ENCODE data around the gene RPS15. TPM values are rescaled to one million over a fixed set of nuclear protein-coding genes. Genes with fewer than 3 reads are reported as not detected.

The RPS15 gene
- total and polyA plus RNA-seq, 2 of the 13 experiments (the other 11 are each of a cell fraction or from before 2014, with no cell fraction given): 695 to 1,411 TPM

DNA sequence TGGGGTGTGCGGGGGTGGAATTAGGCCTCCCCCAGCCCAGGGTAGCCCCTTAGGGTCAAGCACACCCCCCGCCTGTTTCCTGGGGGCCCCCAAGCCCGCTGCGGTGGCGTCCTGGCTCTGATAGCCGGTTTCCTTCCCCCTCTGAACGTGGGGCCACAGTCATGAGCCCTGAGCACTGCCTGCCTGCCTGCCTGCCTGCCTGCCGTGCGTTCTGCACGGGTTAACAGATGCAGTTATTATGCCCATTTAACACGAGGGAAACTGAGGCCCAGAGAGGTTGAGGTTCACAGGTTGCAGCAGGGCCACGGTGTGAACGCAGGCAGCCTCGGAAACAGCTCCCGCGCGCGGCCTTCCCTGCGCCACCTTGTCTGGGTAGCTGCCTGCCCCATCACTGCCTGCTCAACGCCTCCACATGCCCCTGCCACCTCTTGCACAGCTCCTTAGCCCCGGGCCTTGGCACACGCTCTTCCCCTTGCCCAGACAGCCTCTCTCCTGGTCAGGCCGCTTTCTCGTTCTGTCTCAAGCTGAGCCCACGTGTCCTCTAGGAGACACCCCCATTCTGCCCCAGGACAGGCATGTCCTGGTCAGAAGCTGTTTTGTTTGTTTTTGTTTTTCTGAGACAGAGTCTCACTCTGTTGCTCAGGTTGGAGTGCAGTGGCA, 35.7 kb upstream of the RPS15 start (continued):
- TF ChIP-seq, protein P1, sequence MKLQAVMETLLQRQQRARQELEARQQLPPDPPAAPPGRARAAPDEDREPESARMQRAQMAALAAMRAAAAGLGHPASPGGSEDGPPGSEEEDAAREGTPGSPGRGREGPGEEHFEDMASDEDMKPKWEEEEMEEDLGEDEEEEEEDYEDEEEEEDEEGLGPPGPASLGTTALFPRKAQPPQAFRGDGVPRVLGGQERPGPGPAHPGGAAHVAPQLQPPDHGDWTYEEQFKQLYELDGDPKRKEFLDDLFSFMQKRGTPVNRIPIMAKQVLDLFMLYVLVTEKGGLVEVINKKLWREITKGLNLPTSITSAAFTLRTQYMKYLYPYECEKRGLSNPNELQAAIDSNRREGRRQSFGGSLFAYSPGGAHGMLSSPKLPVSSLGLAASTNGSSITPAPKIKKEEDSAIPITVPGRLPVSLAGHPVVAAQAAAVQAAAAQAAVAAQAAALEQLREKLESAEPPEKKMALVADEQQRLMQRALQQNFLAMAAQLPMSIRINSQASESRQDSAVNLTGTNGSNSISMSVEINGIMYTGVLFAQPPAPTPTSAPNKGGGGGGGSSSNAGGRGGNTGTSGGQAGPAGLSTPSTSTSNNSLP (IDR thresholded peaks at IDR 0.05; ENCODE audit: low read depth, low read length): no peak
- TF ChIP-seq GTF3A (CRISPR knock-in tag; conservative IDR thresholded peaks at IDR 0.05) (no peak), RORA (CRISPR knock-in tag; IDR thresholded peaks at IDR 0.05) (no peak), CEBPB (IDR thresholded peaks at IDR 0.05; ENCODE audit: borderline replicate concordance, low read depth, low read length) (no peak), ZNF138 (CRISPR knock-in tag; IDR thresholded peaks at IDR 0.05; ENCODE audit: low read depth) (no peak), SKI (IDR thresholded peaks at IDR 0.05; ENCODE audit: partially characterized antibody) (no peak), PCBP1 (IDR thresholded peaks at IDR 0.05; ENCODE audit: borderline replicate concordance, low read depth, low read length) (no peak), BORCS8-MEF2B (CRISPR knock-in tag; IDR thresholded peaks at IDR 0.05) (no peak), ZMYM3 (CRISPR knock-in tag; IDR thresholded peaks at IDR 0.05) (peak; percentile 17; the same call in 1 of the 2 replicates), MLLT10 (CRISPR knock-in tag; IDR thresholded peaks at IDR 0.05) (no peak), ZNF7 (CRISPR knock-in tag; IDR thresholded peaks at IDR 0.05) (peak; percentile 93), TGIF2 (CRISPR knock-in tag; IDR thresholded peaks at IDR 0.05) (no peak), SP2 (CRISPR knock-in tag; IDR thresholded peaks at IDR 0.05) (no peak), PHF8 (CRISPR knock-in tag; IDR thresholded peaks at IDR 0.05) (no peak), JUNB (CRISPR knock-in tag; IDR thresholded peaks at IDR 0.05; ENCODE audit: borderline replicate concordance) (no peak), SRSF1 (optimal IDR thresholded peaks at IDR 0.05; ENCODE audit: low read depth, low read length) (peak; percentile 52)
- TF ChIP-seq, protein P2, sequence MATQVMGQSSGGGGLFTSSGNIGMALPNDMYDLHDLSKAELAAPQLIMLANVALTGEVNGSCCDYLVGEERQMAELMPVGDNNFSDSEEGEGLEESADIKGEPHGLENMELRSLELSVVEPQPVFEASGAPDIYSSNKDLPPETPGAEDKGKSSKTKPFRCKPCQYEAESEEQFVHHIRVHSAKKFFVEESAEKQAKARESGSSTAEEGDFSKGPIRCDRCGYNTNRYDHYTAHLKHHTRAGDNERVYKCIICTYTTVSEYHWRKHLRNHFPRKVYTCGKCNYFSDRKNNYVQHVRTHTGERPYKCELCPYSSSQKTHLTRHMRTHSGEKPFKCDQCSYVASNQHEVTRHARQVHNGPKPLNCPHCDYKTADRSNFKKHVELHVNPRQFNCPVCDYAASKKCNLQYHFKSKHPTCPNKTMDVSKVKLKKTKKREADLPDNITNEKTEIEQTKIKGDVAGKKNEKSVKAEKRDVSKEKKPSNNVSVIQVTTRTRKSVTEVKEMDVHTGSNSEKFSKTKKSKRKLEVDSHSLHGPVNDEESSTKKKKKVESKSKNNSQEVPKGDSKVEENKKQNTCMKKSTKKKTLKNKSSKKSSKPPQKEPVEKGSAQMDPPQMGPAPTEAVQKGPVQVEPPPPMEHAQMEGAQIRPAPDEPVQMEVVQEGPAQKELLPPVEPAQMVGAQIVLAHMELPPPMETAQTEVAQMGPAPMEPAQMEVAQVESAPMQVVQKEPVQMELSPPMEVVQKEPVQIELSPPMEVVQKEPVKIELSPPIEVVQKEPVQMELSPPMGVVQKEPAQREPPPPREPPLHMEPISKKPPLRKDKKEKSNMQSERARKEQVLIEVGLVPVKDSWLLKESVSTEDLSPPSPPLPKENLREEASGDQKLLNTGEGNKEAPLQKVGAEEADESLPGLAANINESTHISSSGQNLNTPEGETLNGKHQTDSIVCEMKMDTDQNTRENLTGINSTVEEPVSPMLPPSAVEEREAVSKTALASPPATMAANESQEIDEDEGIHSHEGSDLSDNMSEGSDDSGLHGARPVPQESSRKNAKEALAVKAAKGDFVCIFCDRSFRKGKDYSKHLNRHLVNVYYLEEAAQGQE (IDR thresholded peaks at IDR 0.05; ENCODE audit: borderline replicate concordance in 1 of 2, low read depth in 1 of 2, low read length in 2 of 2): no peak
- TF ChIP-seq, protein P3, sequence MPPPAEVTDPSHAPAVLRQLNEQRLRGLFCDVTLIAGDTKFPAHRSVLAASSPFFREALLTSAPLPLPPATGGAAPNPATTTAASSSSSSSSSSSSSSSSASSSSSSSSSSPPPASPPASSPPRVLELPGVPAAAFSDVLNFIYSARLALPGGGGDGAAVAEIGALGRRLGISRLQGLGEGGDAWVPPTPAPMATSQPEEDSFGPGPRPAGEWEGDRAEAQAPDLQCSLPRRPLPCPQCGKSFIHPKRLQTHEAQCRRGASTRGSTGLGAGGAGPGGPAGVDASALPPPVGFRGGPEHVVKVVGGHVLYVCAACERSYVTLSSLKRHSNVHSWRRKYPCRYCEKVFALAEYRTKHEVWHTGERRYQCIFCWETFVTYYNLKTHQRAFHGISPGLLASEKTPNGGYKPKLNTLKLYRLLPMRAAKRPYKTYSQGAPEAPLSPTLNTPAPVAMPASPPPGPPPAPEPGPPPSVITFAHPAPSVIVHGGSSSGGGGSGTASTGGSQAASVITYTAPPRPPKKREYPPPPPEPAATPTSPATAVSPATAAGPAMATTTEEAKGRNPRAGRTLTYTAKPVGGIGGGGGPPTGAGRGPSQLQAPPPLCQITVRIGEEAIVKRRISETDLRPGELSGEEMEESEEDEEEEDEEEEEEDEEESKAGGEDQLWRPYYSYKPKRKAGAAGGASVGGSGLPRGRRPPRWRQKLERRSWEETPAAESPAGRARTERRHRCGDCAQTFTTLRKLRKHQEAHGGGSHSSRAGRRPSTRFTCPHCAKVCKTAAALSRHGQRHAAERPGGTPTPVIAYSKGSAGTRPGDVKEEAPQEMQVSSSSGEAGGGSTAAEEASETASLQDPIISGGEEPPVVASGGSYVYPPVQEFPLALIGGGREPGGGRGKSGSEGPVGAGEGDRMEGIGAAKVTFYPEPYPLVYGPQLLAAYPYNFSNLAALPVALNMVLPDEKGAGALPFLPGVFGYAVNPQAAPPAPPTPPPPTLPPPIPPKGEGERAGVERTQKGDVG (CRISPR knock-in tag; IDR thresholded peaks at IDR 0.05; ENCODE audit: borderline replicate concordance): no peak
- TF ChIP-seq, protein P4, sequence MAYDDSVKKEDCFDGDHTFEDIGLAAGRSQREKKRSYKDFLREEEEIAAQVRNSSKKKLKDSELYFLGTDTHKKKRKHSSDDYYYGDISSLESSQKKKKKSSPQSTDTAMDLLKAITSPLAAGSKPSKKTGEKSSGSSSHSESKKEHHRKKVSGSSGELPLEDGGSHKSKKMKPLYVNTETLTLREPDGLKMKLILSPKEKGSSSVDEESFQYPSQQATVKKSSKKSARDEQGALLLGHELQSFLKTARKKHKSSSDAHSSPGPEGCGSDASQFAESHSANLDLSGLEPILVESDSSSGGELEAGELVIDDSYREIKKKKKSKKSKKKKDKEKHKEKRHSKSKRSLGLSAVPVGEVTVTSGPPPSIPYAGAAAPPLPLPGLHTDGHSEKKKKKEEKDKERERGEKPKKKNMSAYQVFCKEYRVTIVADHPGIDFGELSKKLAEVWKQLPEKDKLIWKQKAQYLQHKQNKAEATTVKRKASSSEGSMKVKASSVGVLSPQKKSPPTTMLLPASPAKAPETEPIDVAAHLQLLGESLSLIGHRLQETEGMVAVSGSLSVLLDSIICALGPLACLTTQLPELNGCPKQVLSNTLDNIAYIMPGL (CRISPR knock-in tag; IDR thresholded peaks at IDR 0.05; ENCODE audit: borderline replicate concordance in 1 of 2, low read depth in 1 of 2): no peak; a peak in 1 of 4 replicates
